Bronchial epithelial cell (primary cell): ENCODE results near the gene AGRN. TPM values are rescaled to one million over a fixed set of nuclear protein-coding genes. Genes with fewer than 3 reads are reported as not detected.
"Not testable (repeated sequence)": the region's sequence is repeated elsewhere in the genome, so short reads cannot be mapped to it uniquely, and the experiment has no call there.

Experiments
- DNase-seq: peaks from one replicate; pipeline ENCODE4 v3.0.0-alpha.2; 2010; ENCODE audit warnings: low read depth
- FAIRE-seq: peaks from 2 replicates; lab custom pipeline; 2011; peaks lifted over from hg19 to GRCh38; lab: Jason Lieb, UNC
- H3K27me3 ChIP-seq: 2 replicates; pipeline ENCODE4 v1.5.1; 2011; ENCODE audit warnings: low read length; ENCODE audit not compliant: control insufficient read depth, insufficient read depth
- H3K36me3 ChIP-seq: 2 replicates; pipeline ENCODE4 v1.5.1; 2011; ENCODE audit warnings: low read length; ENCODE audit not compliant: control insufficient read depth, insufficient read depth
- H3K4me3 ChIP-seq: 2 replicates; pipeline ENCODE4 v1.5.1; 2011; ENCODE audit warnings: mild to moderate bottlenecking, low read depth, low read length, control low read depth
- total RNA-seq: library from RNA; depleted of rRNA; stranded (reverse); fragments of >200 nt; gene quantifications from 2 replicates; pipeline ENCODE4 v1.2.1, GENCODE V29; 2014
- TF ChIP-seq, protein P1 (sequence below): IDR thresholded peaks from 2 replicates; pipeline ENCODE4 v1.5.1; 2011; ENCODE audit warnings: mild to moderate bottlenecking, moderate library complexity, low read length, control low read depth, inconsistent platforms; ENCODE audit not compliant: insufficient read depth, severe bottlenecking

The AGRN gene
- total RNA-seq, 1 donor from 2014 or later, result 117 TPM

DNA sequence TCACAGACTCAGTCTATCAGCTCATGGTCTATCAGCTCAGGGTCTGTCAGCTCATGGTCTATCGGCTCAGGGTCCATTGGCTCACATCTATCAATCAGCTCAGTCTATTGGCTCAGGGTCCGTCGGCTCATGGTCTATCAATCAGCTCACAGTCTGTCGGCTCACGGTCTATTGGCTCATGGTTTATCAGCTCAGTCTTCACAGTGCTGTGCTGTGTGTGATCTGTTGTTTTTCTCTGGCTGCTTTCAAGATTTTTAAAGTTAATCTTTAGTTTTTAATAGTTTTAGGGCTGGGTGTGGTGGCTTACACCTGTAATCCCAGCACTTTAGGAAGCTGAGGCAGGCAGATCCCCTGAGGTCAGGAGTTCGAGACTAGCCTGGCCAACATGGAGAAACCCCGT, 81.6 kb downstream of the AGRN start:
- FAIRE-seq (no peak), DNase-seq (no peak)
- TF ChIP-seq, protein P1, sequence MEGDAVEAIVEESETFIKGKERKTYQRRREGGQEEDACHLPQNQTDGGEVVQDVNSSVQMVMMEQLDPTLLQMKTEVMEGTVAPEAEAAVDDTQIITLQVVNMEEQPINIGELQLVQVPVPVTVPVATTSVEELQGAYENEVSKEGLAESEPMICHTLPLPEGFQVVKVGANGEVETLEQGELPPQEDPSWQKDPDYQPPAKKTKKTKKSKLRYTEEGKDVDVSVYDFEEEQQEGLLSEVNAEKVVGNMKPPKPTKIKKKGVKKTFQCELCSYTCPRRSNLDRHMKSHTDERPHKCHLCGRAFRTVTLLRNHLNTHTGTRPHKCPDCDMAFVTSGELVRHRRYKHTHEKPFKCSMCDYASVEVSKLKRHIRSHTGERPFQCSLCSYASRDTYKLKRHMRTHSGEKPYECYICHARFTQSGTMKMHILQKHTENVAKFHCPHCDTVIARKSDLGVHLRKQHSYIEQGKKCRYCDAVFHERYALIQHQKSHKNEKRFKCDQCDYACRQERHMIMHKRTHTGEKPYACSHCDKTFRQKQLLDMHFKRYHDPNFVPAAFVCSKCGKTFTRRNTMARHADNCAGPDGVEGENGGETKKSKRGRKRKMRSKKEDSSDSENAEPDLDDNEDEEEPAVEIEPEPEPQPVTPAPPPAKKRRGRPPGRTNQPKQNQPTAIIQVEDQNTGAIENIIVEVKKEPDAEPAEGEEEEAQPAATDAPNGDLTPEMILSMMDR, result no peak
- H3K27me3 ChIP-seq, result no peaks in the 10 kb centered on the region
- H3K4me3 ChIP-seq, result no peak overlapping the region
- no peaks in the 10 kb centered on the region for H3K36me3 ChIP-seq

DNA sequence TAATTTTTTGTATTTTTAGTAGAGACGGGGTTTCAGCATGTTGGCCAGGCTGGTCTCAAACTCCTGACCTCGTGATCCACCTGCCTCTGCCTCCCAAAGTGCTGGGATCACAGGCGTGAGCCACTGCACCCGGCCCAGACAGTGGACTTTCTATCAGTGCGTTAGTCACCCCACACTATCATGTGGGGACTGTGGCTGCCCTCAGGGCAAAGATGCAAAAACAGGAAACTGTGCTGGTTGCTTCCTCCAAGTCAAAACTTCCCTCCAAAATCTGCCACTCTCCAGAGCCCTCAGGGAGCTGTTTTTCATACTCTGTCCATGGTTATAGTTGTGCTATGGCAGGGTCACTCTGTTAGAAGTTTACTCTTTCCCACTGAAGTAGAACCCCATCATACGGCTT, 84.2 kb downstream of the AGRN start:
- not testable (repeated sequence) for DNase-seq, H3K27me3 ChIP-seq, H3K4me3 ChIP-seq, FAIRE-seq, H3K36me3 ChIP-seq

Other genes starting within 250 kb of the AGRN start
- gene SAMD11, start 96.2 kb upstream of the AGRN start, total RNA-seq, result 0.51 and 0.53 TPM in 2 replicates
- gene NOC2L, start 60.9 kb upstream of the AGRN start, total RNA-seq, result 116 and 128 TPM in 2 replicates
- 4.5 and 6.8 TPM in 2 replicates for gene KLHL17, start 59.5 kb upstream of the AGRN start, total RNA-seq
- gene PLEKHN1, start 53.6 kb upstream of the AGRN start, total RNA-seq, result 1.6 and 5.4 TPM in 2 replicates
- under 0.01 TPM in 1 of 2 replicates, not detected in the other for gene PERM1, start 38.0 kb upstream of the AGRN start, total RNA-seq
- gene HES4, start 20.0 kb upstream of the AGRN start, total RNA-seq, result 42.6 and 83.5 TPM in 2 replicates
- 18.2 and 25.7 TPM in 2 replicates for gene ISG15, start 6.6 kb upstream of the AGRN start, total RNA-seq
- gene RNF223, start 54.2 kb downstream of the AGRN start, total RNA-seq, result 9.0 and 14.6 TPM in 2 replicates
- 5.9 and 8.2 TPM in 2 replicates for gene C1orf159, start 96.0 kb downstream of the AGRN start, total RNA-seq
- not detected in 2 replicates for gene TTLL10, start 153.8 kb downstream of the AGRN start, total RNA-seq
- gene TNFRSF18, start 186.5 kb downstream of the AGRN start, total RNA-seq, result 1.7 TPM in 1 of 2 replicates, not detected in the other
- gene TNFRSF4, start 194.0 kb downstream of the AGRN start, total RNA-seq, result 0.13 TPM in 1 of 2 replicates, not detected in the other
- gene SDF4, start 211.9 kb downstream of the AGRN start, total RNA-seq, result 68.2 and 81.3 TPM in 2 replicates
- gene B3GALT6, start 212.1 kb downstream of the AGRN start, total RNA-seq, result 19.1 and 24.5 TPM in 2 replicates
- gene C1QTNF12, start 226.6 kb downstream of the AGRN start, total RNA-seq, result 1.3 and 2.7 TPM in 2 replicates